Osteoblast (primary cell): ENCODE measurements around the gene DNAJB6. TPM values are rescaled to one million over a fixed set of nuclear protein-coding genes. Genes with fewer than 3 reads are reported as not detected.

Source experiments
- DNase-seq: peaks from one replicate; pipeline ENCODE4 v3.0.0; 2011; ENCODE audit warnings: low spot score, mixed read lengths; ENCODE audit not compliant: insufficient read length; ENCODE audit errors: missing footprints
- H2AFZ ChIP-seq: 2 replicates; pipeline ENCODE4 v1.6.0; 2011; ENCODE audit warnings: mild to moderate bottlenecking, low read length
- H3K27ac ChIP-seq: 2 replicates; pipeline ENCODE4 v1.5.1; 2011; ENCODE audit warnings: mild to moderate bottlenecking, low read depth, low read length, moderate library complexity
- H3K27me3 ChIP-seq: 2 replicates; pipeline ENCODE4 v1.6.0; 2012; ENCODE audit warnings: mild to moderate bottlenecking, control low read depth, inconsistent platforms, low read length, moderate library complexity; ENCODE audit not compliant: insufficient read depth
- H3K36me3 ChIP-seq: 2 replicates; pipeline ENCODE4 v1.5.1; 2011; ENCODE audit warnings: mild to moderate bottlenecking, low read length, control low read depth, moderate library complexity; ENCODE audit not compliant: insufficient read depth
- H3K4me1 ChIP-seq: 2 replicates; pipeline ENCODE4 v1.5.1; 2011; ENCODE audit warnings: mild to moderate bottlenecking, low read length, control low read depth, moderate library complexity; ENCODE audit not compliant: insufficient read depth
- H3K4me2 ChIP-seq: 2 replicates; pipeline ENCODE4 v1.6.0; 2011; ENCODE audit warnings: mild to moderate bottlenecking, low read length; ENCODE audit not compliant: insufficient read depth
- H3K4me3 ChIP-seq: fragments of 200-600 bp; sonication (generic); 3 replicates; pipeline ENCODE4 v1.5.1; 2012; ENCODE audit warnings: mild to moderate bottlenecking, low read length, inconsistent platforms; ENCODE audit not compliant: insufficient read depth
- H3K79me2 ChIP-seq: 2 replicates; pipeline ENCODE4 v1.6.0; 2012; ENCODE audit warnings: mild to moderate bottlenecking, low read length, control low read depth, inconsistent platforms; ENCODE audit not compliant: insufficient read depth
- H3K9me3 ChIP-seq: 2 replicates; pipeline ENCODE4 v1.5.1; 2011; ENCODE audit warnings: low read depth, low read length, control low read depth
- H4K20me1 ChIP-seq: 2 replicates; pipeline ENCODE4 v1.6.0; 2012; ENCODE audit warnings: mild to moderate bottlenecking, low read length, control low read depth; ENCODE audit not compliant: insufficient read depth
- CTCF ChIP-seq: IDR thresholded peaks from 2 replicates; pipeline ENCODE4 v1.5.1; 2011; ENCODE audit warnings: mild to moderate bottlenecking, low read depth, low read length, moderate library complexity; ENCODE audit errors: extremely low read depth
- total RNA-seq: library from RNA; depleted of rRNA; stranded (reverse); fragments of >200 nt; gene quantifications from 2 replicates; pipeline ENCODE4 v1.2.3, GENCODE V29; 2012

The DNAJB6 gene
- total RNA-seq, 1 donor = 84.7 TPM

- no peaks in the 10 kb centered on the region for H3K9me3 ChIP-seq
- H3K27ac ChIP-seq = no peak overlapping the region
- TF ChIP-seq CTCF = no peak
- peaks cover 18% of the 10 kb centered on the region for H3K27me3 ChIP-seq
- no peaks in the 10 kb centered on the region for H3K4me1 ChIP-seq
- H2AFZ ChIP-seq = no peak overlapping the region
- DNase-seq = peak; percentile 77
- H3K79me2 ChIP-seq = no peaks in the 10 kb centered on the region
- no peaks in the 10 kb centered on the region for H3K36me3 ChIP-seq
- no peak overlapping the region for H3K4me2 ChIP-seq
- no peaks in the 10 kb centered on the region for H4K20me1 ChIP-seq
- H3K4me3 ChIP-seq = no peak overlapping the region
Measured at GRCh38 chr7:157462840-157463239, 126.0 kb downstream of the DNAJB6 start.

- Histone ChIP-seq H3K27me3 (peaks cover 17% of the 10 kb centered on the region), H2AFZ (no peak overlapping the region), H3K9me3 (no peaks in the 10 kb centered on the region), H3K4me3 (no peak overlapping the region), H3K27ac (no peak overlapping the region), H3K4me2 (no peak overlapping the region), H3K79me2 (no peaks in the 10 kb centered on the region), H4K20me1 (no peaks in the 10 kb centered on the region), H3K36me3 (no peaks in the 10 kb centered on the region), H3K4me1 (no peaks in the 10 kb centered on the region)
- no peak for TF ChIP-seq CTCF
- DNase-seq = peak; percentile 61
Measured at GRCh38 chr7:157463245-157463644, 126.4 kb downstream of the DNAJB6 start.

- Histone ChIP-seq H3K27me3 (peaks cover 15% of the 10 kb centered on the region), H3K27ac (no peak overlapping the region), H3K4me2 (no peak overlapping the region), H3K9me3 (no peaks in the 10 kb centered on the region), H3K79me2 (no peaks in the 10 kb centered on the region), H3K4me1 (no peaks in the 10 kb centered on the region), H3K36me3 (no peaks in the 10 kb centered on the region), H2AFZ (no peak overlapping the region), H3K4me3 (no peak overlapping the region), H4K20me1 (no peaks in the 10 kb centered on the region)
- TF ChIP-seq CTCF = no peak
- DNase-seq = peak; percentile 55
Measured at GRCh38 chr7:157464111-157464970, 127.5 kb downstream of the DNAJB6 start.
